Stimulated activated CD4-positive, alpha-beta T cell treated with anti-CD3 and anti-CD28 coated beads, Interleukin-4, amount 100 ng/mL, for 1 hour (primary cell): Measurements from ENCODE around the gene BANP.
"Not testable (repeated sequence)": the region's sequence is repeated elsewhere in the genome, so short reads cannot be mapped to it uniquely, and the experiment has no call there.

ENCODE experiments used
- DNase-seq: peaks from one replicate; pipeline ENCODE4 v3.0.0-alpha.2; 2020

Gene BANP

GRCh38 chr16:88105574-88106140 is 154.4 kb downstream of the BANP start:
- DNase-seq: not testable (repeated sequence)

DNA sequence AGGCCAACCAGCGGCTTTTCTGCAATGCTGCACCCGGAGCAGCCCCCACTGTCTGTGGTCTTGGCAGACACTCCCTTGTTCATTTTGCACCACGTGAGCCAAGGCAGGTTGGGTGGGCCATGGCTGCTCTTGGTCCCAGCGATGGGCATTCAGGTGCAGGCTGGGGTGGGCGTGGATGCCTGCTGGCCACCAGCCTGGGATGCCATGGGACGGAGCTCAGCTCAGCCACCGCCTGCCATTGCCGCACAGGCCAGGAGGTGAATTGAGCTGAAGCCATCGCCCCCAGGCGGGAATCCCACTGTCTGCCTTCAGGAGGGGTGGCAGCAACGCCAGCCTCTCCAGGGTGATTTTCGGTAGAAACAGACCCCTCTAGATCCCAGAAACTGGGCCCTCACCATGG is 155.3 kb downstream of the BANP start:
- not testable (repeated sequence) for DNase-seq

- no peak for DNase-seq
Observed at GRCh38 chr16:88108762-88109161, 157.5 kb downstream of the BANP start.

DNA sequence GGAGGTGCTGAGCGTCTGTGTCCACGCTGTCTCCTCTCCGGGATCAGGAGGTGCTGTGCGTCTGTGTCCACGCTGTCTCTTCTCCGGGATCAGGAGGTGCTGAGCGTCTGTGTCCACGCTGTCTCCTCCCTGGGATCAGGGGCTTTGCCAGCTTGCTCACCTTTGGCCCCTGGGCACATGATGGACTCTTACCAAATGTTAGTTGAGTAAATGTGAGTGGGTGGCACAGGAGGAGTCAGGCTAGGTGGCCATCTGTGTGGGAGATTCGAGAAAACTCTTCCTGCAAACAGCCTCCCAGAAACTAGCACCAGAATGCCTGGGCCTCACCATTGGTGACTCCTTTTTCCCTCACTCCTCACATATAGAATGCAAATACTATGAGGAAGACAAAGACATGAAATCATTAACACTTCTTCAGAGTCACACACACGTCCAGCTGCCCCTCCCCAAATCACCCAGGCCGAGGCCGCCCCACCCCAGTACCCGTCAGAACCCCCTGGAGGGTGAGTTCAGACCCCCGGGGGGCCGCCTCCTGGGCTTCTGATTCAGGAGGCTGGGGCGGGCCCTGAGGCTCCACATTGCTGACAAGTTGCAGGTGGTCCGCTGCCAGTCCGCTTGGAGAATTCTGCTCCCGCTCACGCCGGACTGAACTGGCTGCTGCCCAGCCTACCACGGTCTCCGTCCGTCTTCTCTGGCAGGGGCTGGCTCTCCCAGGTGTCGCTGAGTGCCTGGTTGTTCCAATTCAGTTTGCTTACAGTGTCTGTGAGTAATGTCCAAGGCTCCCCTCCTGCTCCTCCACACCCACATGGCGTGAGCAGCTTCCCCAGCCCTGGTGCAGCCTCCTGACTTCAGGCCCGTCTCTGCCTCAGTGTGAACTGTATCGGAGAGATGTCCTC is 158.7 kb downstream of the BANP start:
- not testable (repeated sequence) for DNase-seq

DNA sequence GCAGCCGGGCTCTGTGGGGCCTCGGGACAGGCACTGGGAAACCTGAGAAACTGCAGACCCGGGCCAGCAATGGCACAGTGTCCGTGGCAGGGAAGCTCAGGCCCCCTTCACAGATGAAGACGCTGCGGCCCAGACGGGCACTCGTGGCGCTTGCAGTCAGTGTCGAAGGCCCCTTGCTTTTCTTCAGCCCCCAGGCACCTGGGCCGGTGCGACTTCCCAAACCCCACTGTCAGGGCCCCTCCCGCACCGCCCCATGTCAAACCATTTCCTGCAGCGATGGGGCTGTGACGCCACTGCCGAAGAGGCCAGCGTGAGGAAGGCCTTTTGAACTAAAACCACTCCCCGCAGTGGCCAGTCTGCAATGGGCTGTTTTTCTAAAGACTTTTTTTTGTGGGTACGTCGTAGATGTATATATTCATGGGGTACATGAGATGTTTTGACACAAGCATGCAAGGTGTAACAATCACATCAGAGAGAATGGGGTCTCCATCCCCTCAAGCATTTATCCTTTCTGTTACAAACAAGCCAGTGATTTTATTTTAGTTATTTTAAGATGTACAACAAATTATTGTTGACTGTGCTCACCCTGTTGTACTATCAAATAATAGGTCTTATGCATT is 159.8 kb downstream of the BANP start:
- not testable (repeated sequence) for DNase-seq

GRCh38 chr16:88111976-88112375 is 160.7 kb downstream of the BANP start:
- not testable (repeated sequence) for DNase-seq

- no peak for DNase-seq
Observed at GRCh38 chr16:88113545-88114045, 162.4 kb downstream of the BANP start.

DNA sequence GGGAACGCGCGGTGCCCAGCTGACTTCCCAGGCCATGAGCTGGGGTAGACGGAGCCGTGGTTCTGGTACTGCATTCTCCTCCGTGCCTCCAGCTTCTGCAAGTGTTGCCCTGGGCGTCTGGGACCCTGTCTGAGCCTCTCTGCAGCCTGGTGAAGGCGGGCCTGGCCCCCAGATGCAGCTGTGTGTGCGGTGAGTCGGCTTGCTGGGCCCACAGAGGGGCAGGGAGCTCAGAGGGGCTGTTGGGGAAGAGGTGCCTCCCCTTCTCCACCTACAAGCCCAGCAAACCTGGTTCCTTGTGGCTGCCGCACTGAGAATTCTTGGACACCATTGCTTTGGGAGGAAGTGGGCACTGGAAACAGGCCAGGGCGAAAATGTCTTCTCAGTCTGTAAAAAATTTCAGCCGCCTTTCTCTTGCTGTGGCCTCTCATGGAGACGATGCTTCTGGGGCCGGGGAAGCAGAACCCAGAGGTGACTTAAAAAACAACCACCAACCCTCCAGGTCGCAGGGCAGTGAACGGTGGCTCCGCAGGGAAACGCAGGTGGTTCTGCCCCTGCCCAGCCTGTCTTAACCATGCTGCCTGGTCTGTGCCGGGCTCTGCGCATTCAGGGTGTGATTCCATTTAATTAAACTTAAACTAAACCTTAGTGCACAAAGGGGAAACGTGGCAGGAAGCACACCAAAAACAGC is 163.5 kb downstream of the BANP start:
- not testable (repeated sequence) for DNase-seq

- no peak for DNase-seq
Observed at GRCh38 chr16:88116121-88116520, 164.9 kb downstream of the BANP start.

DNA sequence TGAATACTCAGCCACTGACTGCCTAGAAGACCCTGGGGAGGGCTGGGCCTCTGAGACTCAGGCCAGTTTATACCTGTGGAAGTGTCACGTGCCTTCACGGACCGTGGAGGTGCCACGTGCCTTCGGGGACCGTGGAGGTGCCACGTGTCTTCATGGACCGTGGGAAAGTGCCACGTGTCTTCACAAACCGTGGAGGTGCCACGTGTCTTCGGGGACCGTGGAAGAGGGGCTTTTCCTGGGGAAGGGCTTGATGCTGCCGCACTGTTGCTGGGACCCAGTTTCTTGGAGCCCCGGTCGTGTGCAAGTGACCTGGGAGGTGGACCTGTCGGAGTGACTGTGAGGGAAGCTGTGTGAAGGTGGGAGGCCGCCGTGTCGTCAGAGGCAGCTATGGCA is 166.2 kb downstream of the BANP start:
- DNase-seq: no peak

- DNase-seq: no peak
Observed at GRCh38 chr16:88118376-88118775, 167.1 kb downstream of the BANP start.

DNA sequence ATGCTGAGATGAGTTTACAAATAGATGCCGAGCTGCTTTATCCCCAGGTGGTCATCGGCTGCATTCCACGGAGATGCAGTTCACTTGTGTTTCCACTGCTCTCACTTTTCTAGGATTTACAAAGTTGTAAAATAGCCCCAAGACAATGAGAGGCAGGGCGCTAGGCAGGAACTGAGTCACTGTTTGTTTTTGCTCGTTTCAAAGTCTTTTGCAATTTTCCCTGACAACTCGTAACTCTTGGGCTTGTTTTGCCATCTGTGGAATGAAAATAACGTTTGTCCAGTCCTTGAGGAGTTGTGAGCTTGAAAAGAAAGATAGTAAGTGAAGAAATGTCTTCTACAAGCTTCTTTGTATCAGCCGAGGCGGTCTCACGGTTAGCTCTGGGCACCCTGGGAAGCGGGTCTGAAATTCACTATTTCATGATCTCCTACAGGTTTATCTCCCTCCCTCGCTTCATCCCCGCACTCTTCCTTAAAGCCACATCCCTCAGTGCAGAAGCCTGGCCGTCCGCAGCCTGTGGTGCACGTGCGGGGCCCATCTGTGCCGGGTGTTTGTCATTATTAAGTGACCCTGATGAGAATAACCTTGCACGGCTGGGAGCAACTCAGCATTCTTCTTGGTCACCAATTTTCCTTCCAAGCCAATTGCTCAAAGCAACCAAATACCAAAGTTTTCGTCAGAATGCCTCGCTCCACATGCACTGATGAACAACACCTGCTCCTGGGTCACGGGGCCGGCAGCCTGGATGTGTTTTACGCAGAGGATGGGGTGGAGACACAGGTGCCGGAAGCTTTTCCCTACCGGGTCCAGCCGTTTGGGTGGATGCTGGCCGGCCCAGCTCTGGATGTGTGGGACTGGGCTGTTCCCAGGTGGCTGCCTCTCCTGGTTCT is 167.9 kb downstream of the BANP start:
- DNase-seq: not testable (repeated sequence)

- not testable (repeated sequence) for DNase-seq
Observed at GRCh38 chr16:88119881-88120751, 168.9 kb downstream of the BANP start.

DNA sequence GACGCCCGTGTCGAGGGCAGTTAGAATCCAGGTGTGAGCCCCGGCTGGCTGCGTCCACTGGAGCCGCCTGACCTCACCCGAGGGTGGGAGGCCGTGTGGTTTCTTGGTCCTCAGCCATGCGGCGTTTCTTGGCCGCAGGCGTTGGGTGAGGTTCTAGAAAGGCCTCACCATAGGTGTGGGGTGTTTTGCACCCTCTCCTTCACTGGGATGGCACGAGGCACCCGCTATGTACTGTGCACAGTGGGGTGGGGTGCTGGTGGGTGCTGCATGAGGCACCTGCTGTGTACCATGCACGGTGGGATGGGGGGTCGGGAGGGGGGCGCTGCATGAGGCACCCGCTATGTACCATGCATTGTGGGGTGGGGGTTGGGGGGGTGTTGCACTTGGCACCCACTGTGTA is 169.6 kb downstream of the BANP start:
- no peak for DNase-seq

- DNase-seq: not testable (repeated sequence)
Observed at GRCh38 chr16:88121391-88121790, 170.2 kb downstream of the BANP start.

DNA sequence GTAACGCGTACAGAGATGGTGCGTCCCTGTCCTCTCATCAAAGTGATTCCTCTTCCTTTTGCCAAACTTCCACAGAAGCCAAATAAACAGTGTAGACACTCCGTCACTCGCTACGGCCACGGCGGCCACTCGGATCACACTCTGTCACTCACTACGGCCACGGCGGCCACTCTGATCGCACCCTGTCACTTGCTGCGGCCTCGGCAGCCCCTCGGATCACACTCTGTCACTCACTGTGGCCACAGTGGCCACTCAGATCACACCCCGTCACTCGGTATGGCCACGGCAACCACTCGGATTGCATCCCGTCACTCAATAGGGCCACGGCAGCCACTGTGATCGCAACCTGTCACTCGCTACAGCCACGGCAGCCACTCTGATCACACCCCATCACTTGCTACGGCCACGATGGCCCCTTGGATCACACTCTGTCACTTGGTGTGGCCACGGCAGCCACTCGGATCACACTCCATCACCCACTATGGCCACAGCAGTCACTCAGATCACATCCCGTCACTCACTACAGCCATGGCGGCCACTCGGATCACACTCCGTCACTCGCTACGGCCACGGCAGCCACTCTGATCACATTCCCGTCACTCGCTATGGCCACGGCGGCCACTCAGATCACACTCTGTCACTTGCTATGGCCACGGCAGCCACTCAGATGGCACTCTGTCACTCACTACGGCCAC is 170.8 kb downstream of the BANP start:
- no peak for DNase-seq
